ENCODE data around the gene UBN1.
A peak's percentile ranks its signal among the peaks of the same experiment; 100 is the strongest.

Gene UBN1

GRCh38 chr16:4830408-4830807, 16.9 kb upstream of the UBN1 start (continued):
- TF ChIP-seq ZNF704 (tag by site-specific recombination; IDR thresholded peaks at IDR 0.05) (no peak), ZNF248 (tag by site-specific recombination; IDR thresholded peaks at IDR 0.05) (no peak), ZNF311 (tag by site-specific recombination; IDR thresholded peaks at IDR 0.05; ENCODE audit: borderline replicate concordance) (no peak), ZNF510 (tag by site-specific recombination; IDR thresholded peaks at IDR 0.05; ENCODE audit: insufficient replicate concordance) (no peak), SCRT1 (tag by site-specific recombination; IDR thresholded peaks at IDR 0.05; ENCODE audit: borderline replicate concordance) (0 out of 2 replicates have a peak, but pooled peaks have one; percentile 13), ZNF239 (tag by site-specific recombination; IDR thresholded peaks at IDR 0.05) (no peak), ZFP3 (tag by site-specific recombination; IDR thresholded peaks at IDR 0.05; ENCODE audit: low read depth) (no peak), ZNF629 (tag by site-specific recombination; IDR thresholded peaks at IDR 0.05) (no peak), SP7 (tag by site-specific recombination; IDR thresholded peaks at IDR 0.05) (no peak)
- TF ChIP-seq, protein P1, sequence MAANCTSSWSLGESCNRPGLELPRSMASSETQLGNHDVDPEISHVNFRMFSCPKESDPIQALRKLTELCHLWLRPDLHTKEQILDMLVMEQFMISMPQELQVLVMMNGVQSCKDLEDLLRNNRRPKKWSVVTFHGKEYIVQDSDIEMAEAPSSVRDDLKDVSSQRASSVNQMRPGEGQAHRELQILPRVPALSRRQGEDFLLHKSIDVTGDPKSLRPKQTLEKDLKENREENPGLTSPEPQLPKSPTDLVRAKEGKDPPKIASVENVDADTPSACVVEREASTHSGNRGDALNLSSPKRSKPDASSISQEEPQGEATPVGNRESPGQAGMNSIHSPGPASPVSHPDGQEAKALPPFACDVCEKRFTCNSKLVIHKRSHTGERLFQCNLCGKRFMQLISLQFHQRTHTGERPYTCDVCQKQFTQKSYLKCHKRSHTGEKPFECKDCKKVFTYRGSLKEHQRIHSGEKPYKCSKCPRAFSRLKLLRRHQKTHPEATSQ (tag by site-specific recombination; IDR thresholded peaks at IDR 0.05), result no peak

DNA sequence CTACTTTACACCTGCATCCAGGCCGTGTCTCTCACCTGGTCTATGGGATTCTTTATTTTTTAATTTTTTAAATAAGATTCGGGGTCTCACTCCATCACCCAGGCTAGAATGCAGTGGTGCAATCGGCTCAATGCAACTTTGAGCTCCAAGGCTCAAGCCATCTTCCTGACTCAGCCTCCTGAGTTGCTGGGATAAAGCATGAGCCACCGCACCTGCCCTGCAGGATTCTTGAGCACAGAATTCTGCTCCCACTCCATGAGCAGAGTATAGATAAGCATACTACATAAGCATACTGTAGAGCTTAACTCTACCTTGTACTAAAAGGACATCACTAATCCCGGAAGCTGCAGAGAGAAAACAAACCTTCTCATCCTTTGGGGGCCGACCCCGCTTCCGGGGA, 15.7 kb upstream of the UBN1 start:
- TF ChIP-seq ZNF324 (tag by site-specific recombination; IDR thresholded peaks at IDR 0.05) (no peak), ZNF37A (tag by site-specific recombination; IDR thresholded peaks at IDR 0.05) (no peak), ZNF2 (tag by site-specific recombination; IDR thresholded peaks at IDR 0.05) (no peak), ZNF768 (tag by site-specific recombination; IDR thresholded peaks at IDR 0.05) (no peak), ZNF274 (IDR thresholded peaks at IDR 0.05; ENCODE audit: low read length) (no peak), ZNF274 (tag by site-specific recombination; IDR thresholded peaks at IDR 0.05; ENCODE audit: borderline replicate concordance) (no peak), ZNF223 (tag by site-specific recombination; IDR thresholded peaks at IDR 0.05) (no peak), ZNF174 (tag by site-specific recombination; IDR thresholded peaks at IDR 0.05) (no peak), RBAK (tag by site-specific recombination; IDR thresholded peaks at IDR 0.05) (no peak), OVOL3 (tag by site-specific recombination; IDR thresholded peaks at IDR 0.05) (no peak)
- H3K4me1 ChIP-seq (ENCODE audit: control insufficient read depth, insufficient read depth, low read length), result no peaks in the 10 kb centered on the region
- no peaks in the 10 kb centered on the region for H3K9me3 ChIP-seq (ENCODE audit: control insufficient read depth, insufficient read depth, low read depth, low read length)
- ChIA-PET POLR2A (interaction anchor here (0.6 kb wide), 1 partner anchor 17 kb away, joined by 3 read pairs; no protein-coding TSS in a partner anchor), CTCF (no interaction called here)
- H3K36me3 ChIP-seq (ENCODE audit: control insufficient read depth in 2 of 2, insufficient read depth in 1 of 2, low read length in 2 of 2), result peaks cover 39 to 90% of the 10 kb centered on the region in 2 experiments; a peak in 2 of 3 replicates
- H3K4me3 ChIP-seq (ENCODE audit: low read depth, low read length), result no peak overlapping the region
- H3K27ac ChIP-seq (ENCODE audit: extremely low read depth, low read depth, low read length), result no peak overlapping the region

DNA sequence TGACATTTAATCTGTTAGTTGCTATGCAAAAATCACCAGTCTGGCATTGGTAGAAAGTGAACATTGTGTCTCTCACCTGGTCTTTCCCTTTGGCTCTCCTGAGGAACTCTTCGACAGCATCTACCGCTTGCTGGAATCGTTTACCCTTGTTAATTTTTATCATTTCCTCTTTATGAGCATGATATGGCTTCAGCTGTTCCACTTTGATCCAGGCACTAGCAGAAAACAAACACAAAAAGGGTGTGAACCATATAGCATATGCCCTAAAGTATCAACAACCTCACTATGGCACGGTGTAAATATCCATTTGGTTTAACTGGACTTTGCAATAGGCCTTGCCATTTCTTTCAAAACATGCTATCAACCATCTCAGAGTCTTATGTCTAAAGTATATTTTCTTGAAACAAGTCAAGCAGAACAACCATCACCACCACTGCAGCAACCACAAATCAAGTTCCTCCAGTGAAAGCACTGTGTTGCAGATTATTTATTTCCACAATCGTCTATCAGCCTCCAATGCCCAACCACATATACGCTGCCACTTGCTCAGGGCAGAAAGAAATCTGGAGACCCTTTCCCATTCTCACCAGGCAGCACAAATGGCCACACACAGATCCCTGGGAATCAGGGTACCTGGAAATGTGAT, 14.5 kb upstream of the UBN1 start:
- CTCF ChIA-PET, result no interaction called here
- no peak overlapping the region for H3K4me3 ChIP-seq (ENCODE audit: low read depth, low read length)
- H3K27ac ChIP-seq (ENCODE audit: extremely low read depth, low read depth, low read length), result no peak overlapping the region
- TF ChIP-seq ZNF274 (IDR thresholded peaks at IDR 0.05; ENCODE audit: low read length) (no peak), ZNF274 (tag by site-specific recombination; IDR thresholded peaks at IDR 0.05; ENCODE audit: borderline replicate concordance) (no peak), ZNF26 (tag by site-specific recombination; IDR thresholded peaks at IDR 0.05) (no peak), ZNF707 (tag by site-specific recombination; IDR thresholded peaks at IDR 0.05) (no peak), ZNF621 (tag by site-specific recombination; IDR thresholded peaks at IDR 0.05) (no peak), ZNF169 (tag by site-specific recombination; IDR thresholded peaks at IDR 0.05) (no peak), ZNF768 (tag by site-specific recombination; IDR thresholded peaks at IDR 0.05) (no peak), BCL11A (tag by site-specific recombination; IDR thresholded peaks at IDR 0.05; ENCODE audit: low read depth) (no peak), ZNF530 (tag by site-specific recombination; IDR thresholded peaks at IDR 0.05; ENCODE audit: low read depth) (no peak)
- peaks cover 42 to 92% of the 10 kb centered on the region in 2 experiments; a peak in 2 of 3 replicates for H3K36me3 ChIP-seq (ENCODE audit: control insufficient read depth in 2 of 2, insufficient read depth in 1 of 2, low read length in 2 of 2)
- no peaks in the 10 kb centered on the region for H3K9me3 ChIP-seq (ENCODE audit: control insufficient read depth, insufficient read depth, low read depth, low read length)
- H3K4me1 ChIP-seq (ENCODE audit: control insufficient read depth, insufficient read depth, low read length), result no peaks in the 10 kb centered on the region
- POLR2A ChIA-PET, result no interaction called here

All from HEK293 (cell line).